GM13977 (cell line): ENCODE measurements around the gene C17orf107.

Experiments used
- DNase-seq: peaks from one replicate; pipeline ENCODE4 v3.0.0; 2012; ENCODE audit warnings: low spot score
- in situ Hi-C: fragments of 300-500 bp; cut with MboI; formaldehyde crosslinking; loops from one replicate; pipeline ENCODE4 v1.12.0; 2022; ENCODE audit warnings: low sequenced_read_pairs, low pct_unique_long_range_greater_than_20kb, mixed read lengths, inconsistent platforms; ENCODE audit not compliant: unreplicated experiment
- TF ChIP-seq, protein P1 (sequence below): IDR thresholded peaks from 2 replicates; pipeline ENCODE4 v1.5.1; 2012; ENCODE audit warnings: mild to moderate bottlenecking, control low read depth; ENCODE audit not compliant: insufficient read depth; ENCODE audit errors: extremely low read depth, missing control alignments

C17orf107 gene

DNA sequence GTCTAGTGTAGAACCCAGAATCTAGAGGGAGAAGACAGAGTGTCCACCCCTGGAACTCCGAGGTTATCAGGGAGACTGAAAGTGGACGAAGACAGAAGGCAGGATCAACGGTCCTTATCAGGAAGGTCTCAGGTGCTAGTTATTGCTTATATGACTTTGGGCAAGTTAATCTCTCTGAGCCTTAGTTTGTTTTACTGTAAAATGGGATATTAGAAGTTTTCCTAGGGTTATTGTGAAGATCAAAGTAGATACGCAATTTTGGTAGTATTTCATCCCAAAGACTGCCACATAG is 41.9 kb downstream of the C17orf107 start:
- TF ChIP-seq, protein P1, sequence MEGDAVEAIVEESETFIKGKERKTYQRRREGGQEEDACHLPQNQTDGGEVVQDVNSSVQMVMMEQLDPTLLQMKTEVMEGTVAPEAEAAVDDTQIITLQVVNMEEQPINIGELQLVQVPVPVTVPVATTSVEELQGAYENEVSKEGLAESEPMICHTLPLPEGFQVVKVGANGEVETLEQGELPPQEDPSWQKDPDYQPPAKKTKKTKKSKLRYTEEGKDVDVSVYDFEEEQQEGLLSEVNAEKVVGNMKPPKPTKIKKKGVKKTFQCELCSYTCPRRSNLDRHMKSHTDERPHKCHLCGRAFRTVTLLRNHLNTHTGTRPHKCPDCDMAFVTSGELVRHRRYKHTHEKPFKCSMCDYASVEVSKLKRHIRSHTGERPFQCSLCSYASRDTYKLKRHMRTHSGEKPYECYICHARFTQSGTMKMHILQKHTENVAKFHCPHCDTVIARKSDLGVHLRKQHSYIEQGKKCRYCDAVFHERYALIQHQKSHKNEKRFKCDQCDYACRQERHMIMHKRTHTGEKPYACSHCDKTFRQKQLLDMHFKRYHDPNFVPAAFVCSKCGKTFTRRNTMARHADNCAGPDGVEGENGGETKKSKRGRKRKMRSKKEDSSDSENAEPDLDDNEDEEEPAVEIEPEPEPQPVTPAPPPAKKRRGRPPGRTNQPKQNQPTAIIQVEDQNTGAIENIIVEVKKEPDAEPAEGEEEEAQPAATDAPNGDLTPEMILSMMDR = no peak
- in situ Hi-C loops = no loop called here
- DNase-seq = no peak

DNA sequence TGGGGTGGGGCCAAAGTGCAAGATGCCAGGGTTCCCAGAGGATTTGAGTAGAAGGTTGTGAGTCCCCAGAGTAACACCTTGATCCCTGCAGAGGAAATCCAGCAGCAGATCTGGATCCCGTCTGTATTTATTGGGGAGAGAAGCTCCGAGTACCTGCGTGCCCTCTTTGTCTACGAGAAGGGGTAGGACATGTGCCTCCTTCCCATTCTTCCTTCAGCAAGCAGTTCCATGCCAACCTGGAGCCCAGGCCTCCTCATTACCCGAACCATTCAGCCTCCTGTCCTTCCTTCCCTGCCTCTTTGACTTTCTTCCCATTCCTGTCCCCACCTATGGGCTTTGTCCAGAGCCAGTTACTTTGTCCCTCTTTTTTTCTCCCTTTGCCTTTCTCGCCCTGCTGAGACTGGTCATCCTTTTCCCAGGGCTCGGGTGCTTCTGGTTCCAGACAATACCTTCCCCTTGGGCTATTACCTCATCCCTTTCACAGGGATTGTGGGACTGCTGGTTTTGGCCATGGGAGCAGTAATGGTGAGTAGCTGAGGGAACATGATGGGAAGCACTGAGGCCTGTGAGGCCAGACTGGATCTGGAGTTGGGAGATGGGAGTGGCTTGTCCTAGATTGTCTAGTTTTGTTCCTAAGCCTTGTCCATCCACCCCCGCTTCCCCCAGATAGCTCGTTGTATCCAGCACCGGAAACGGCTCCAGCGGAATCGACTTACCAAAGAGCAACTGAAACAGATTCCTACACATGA is 43.6 kb downstream of the C17orf107 start:
- in situ Hi-C loops = no loop called here
- no peak for DNase-seq
- TF ChIP-seq, protein P1 = no peak

DNA sequence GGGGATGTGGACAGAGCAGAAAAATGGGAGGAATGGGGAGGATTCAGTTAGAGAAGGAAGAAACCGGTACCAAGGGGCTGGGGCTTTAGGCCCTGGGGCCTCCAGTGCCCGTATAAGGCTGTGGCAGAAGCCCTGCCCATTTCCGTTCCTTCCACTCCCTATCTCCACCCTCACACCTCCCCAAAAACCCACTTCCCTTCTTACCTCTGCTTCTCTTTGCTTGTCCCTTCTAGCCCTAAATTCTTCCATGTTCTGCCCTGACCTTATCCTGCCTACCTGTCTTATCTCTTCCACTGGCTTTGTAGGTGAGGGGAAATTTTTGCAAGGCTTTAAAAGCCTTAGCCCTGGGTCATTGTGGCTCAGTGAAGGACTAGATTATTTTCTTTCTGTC is 44.8 kb downstream of the C17orf107 start:
- peak; percentile 56 for DNase-seq
- in situ Hi-C loops = no loop called here
- TF ChIP-seq, protein P1 = no peak

DNA sequence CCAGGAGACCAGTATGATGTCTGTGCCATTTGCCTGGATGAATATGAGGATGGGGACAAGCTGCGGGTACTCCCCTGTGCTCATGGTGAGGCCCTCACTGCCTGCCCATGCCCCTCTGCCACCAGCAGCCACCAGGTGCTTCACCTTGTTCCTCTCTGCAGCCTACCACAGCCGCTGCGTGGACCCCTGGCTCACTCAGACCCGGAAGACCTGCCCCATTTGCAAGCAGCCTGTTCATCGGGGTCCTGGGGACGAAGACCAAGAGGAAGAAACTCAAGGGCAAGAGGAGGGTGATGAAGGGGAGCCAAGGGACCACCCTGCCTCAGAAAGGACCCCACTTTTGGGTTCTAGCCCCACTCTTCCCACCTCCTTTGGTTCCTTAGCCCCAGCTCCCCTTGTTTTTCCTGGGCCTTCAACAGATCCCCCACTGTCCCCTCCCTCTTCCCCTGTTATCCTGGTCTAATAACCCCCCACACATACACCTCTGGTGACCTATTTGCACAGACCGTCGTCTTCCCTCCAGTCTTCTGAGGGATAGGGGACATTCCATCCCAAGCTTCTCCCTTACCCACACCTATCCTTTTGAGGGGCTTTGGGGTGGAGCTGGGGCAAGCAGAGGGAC is 45.3 kb downstream of the C17orf107 start:
- in situ Hi-C loops = no loop called here
- peak; percentile 15 for DNase-seq
- TF ChIP-seq, protein P1 = no peak

GRCh38 chr17:4945176-4945943 is 46.0 kb downstream of the C17orf107 start:
- in situ Hi-C loops = no loop called here
- TF ChIP-seq, protein P1 = no peak
- DNase-seq = peak; percentile 81

GRCh38 chr17:4945944-4946280 is 46.6 kb downstream of the C17orf107 start:
- in situ Hi-C loops = no loop called here
- DNase-seq = no peak
- TF ChIP-seq, protein P1 = no peak
